HG02884 (cell line): ENCODE data around the gene EFCAB6.

Experiments used
- ATAC-seq: cut with Tn5 transposase; IDR thresholded peaks from one replicate; pipeline ENCODE4 v1.9.1; 2021; ENCODE audit warnings: mild to moderate bottlenecking, moderate library complexity; ENCODE audit not compliant: unreplicated experiment

EFCAB6 gene

DNA sequence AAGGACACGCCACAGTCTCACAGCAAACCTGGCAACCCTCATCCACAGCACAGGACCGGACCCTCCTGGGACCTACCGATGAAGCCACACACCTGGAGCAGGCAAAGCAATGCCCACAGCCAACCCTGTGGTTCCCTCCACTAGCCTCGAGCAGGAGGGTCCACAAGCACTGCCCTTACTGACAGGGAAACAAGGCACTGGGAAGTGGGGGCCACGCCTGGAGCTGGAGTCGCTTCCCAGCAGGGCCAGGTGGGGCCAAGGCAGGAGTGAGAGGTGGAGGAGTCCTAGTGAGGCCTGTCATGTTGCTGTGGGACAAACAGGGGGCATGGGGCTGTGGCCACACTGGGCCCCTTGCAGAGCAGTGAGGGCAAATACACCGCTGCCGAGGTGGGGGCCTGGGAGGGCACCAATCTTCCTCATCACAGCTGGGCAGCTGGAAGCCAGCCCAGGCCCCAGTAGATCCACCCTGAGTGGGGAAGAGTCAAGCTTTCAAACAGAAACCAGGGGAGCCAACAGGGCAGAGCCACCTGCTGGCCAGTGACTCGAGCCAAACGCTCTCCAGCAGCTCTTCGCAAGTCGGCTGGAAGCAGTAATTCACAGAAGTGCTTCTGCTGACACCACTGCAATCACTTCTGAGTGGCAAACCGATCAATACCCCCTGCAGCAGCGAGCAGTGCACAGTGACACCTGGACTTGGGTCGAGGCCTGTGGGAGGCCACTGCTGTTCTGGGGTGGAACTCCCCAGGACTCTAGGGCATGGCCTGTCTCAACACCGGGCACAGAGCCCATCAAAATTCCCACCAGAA lies 36.5 kb upstream of the EFCAB6 start:
- ATAC-seq, result no peak

DNA sequence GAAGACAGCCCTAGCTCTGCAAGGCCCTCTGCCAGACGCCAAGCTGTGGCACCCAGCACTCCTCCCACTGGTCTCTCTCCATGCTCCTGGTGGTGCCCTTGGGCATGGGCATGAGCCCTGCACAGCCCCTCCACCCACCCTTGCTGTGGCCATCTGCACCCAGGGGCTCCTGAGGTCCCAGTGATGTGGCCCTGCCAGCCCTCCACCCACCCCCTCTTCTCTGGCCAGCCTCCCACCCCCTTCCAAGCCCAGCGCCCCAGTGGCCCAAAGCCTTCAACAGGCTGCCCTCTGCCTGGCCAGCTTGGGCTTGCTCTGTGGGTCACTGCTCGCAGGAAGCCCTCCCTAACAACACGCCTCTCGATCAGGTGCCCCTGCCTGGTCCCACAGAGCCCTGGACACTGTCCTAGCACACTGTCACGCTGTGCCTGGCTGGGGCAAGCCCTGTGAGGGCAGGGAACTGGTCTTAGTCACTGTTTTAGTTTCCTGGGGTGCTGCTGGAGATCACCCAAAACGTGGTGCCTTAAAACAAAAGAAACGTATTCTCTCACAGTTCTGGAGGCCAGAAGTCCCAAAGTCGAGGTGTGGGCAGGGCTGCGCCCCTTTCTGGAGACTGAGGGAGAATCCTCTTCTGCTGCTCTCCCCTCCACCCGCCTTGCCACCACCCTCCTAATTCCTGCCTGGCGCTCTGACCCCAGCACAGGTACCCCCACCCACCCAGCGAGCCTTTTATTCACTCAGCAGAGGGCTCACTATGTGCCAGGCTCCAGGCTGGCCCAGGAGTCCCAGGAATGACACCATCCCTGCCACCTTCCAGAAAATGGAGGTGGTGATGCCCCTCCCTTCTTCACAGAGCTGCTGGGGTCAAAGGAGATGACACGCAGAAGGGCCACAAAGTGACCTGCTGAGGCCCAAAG lies 35.5 kb upstream of the EFCAB6 start:
- no peak for ATAC-seq

DNA sequence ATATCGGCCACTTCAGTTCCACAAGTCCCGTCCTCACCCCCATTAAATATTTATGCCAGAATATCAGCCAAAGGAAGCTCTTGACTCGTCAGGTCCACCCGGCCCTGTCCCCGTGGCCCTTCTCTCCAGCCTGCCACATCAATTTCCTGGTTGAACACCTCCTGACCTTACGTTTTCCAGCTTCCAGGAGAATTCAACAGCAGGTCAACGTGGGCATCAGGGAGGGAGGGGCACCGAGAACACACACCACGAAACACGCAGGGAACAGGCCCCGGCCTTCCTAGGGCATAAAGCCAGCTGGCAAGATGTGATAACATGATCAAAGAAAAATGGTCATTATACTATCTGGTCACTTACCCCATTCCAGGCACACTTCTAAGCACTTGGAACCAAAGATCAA lies 34.9 kb upstream of the EFCAB6 start:
- ATAC-seq, result no peak

DNA sequence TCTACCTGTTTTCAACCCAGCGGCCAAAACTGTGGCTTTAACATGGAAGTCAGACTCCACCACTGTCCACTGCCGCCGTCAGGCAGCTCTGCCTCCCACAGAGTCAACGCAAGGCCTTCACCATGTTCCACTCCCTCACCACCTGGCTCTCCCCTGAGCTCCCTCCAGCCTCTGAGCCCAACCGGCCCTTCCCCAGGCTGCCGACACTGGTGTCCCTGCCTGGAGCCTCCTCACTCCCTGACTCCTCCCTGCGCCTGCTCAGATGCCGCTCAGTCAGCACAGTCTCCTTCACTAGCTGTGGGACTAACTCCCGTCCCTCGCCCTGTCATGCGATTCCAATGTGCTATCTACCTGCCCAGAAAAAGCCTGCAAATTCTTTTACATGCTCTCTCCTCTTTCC lies 33.9 kb upstream of the EFCAB6 start:
- ATAC-seq, result no peak

DNA sequence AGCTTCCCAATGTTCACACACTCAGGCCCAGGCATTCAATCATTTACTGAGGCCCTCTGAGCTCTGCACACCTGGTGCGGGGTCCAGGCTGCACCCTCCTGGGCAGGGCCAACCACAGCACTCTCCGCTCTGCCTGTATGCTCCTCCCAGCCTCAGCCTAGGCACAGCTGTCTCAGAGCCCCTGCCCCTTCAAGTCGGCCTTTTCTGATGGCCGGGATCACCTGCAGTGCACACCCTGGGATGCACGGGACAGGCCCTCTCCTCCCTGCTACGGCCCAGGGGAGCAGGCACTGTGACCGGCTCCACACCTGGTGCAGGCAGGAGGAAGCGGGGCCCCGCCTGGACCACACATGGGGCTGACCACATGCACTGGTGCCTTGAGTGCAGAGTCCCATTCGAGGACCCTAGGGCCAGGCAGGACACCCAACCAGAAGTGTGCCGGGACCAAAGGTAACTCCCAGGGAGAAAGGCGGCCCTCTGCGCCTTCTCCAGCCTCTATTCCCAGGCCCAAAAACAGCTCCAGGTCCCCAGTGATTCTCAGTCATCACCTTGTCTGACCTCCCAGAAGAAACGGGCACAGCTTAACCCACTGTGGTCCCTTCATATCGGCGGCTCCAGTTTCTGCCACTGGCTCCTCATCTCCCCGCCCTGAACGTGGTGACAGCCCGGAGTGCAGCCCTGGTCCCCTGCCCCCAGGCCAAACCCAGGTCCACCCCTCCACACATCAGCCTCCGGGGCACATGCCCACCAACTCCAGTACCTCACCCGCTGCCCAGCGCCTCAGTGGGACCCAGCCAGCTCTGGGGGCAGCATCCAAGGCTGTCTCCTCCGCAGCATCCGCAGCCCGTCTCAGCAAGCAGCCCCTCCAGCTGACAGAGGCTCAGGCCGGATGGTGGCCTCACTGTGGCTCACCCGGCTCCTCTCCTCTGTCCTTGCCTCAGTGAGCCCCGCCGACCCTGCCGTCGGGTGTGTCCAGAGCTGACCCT lies 32.7 kb upstream of the EFCAB6 start:
- ATAC-seq, result no peak

DNA sequence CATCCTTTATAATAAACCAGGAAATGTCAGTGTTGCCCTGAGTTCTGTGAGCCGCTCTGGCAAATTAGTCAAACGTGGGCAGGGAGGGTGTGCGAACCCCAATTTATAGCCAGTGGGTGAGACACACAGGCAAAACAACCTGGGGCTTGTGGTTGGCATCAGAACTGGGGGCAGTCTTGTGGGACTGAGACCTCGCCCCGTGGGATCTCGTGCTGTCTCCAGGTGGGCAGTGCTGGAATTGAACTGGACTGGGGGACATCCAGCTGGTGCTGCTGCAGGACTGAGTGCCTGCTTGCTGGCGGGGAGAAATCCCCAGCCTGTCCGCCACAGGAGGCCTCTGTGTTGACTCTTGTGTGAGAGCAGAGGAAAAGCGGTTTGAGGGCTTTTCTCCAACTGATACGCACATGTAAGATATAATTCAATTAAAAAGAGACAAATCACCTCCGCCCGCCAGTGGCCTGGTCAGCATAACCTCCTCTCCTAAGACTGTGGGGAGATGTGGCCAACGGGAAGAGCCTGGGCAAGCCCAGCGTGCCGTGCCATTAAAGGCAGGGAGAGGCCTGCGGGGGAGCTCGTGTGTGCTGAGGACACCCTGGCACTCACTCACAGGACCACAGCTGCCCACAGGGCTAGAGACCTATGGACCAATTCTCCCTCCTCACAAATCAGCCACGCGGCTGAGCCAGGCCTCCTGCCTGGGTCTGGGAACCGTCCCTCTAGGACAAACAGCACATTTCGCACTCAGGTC lies 31.9 kb upstream of the EFCAB6 start:
- no peak for ATAC-seq

DNA sequence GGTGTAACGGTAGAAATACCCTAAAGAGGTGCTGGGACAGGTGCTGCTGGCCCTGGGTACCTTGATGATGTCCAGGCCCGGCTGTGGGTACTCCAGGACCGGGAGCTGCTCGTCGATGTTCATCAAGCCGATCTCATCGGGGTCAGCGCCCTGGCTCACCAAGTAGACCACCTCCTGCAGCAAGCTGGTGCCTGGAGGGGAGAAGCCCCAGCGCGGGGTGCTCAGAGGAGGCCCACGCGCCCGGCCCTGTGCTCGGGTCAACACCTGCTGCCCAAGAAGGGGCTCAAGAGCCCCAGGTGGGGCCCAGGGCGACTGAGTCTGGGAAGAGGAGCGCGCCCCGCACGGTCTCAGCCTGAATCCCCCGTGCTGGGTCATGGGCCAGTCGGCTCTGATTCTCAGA lies 29.6 kb upstream of the EFCAB6 start:
- no peak for ATAC-seq

DNA sequence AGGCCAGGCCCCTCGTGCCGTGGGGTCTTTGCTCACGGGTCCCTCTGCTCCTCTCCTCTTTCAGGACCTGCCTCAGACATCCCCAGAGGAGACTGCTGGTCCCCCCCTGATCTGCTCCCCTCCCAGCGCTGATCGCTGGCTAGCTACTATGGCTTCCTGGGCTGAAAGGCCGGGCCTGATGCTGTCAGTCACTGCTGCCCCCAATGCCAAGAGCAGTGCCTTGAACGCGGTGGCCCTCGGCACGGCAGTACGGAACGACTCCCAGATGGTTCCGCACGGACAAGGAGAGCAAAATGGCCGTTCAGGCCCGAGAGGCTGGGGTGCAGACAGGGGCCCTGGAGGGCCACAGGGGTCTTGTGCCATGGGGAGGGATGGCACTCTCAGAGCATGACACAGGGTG lies 28.7 kb upstream of the EFCAB6 start:
- no peak for ATAC-seq

DNA sequence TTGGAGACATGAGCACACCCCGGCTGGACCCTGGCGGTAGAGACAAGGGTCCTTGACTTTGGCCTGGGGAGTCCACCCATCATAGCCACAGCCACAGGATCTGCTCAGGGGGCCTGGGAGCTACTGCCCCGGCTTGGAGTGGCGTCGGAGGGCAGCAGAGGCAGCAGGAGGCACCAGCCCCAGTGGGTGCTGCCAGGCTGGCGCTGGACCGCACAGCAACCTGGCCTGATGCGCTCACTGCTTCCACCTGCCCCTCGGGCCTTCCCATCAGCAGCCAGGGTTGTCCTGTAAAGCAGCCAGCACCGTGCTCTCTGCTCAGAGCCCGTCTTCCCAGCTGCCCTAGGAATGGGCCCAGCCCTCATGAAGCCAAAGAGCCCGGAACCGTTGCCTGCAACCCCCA lies 28.3 kb upstream of the EFCAB6 start:
- no peak for ATAC-seq

DNA sequence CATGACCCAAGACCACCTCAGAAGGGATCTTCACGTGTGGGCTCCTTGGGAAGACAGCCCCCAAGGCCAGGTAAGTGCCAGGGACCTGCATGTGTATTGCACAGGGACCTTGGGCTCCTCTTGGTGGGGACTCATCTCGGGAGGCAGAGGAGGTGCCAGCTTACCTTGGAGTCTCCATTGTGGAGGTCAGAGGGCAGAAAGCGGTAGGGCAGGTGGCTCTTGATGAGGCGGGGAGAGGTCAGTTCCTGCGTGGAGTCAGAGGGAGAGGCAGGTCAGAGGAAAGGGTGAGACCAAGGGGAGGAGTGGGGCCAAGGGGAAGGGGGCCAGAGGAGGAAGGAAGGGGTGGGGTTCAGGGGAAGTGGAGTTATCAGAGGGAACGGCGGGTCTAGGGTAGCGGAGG lies 27.7 kb upstream of the EFCAB6 start:
- ATAC-seq, result no peak

DNA sequence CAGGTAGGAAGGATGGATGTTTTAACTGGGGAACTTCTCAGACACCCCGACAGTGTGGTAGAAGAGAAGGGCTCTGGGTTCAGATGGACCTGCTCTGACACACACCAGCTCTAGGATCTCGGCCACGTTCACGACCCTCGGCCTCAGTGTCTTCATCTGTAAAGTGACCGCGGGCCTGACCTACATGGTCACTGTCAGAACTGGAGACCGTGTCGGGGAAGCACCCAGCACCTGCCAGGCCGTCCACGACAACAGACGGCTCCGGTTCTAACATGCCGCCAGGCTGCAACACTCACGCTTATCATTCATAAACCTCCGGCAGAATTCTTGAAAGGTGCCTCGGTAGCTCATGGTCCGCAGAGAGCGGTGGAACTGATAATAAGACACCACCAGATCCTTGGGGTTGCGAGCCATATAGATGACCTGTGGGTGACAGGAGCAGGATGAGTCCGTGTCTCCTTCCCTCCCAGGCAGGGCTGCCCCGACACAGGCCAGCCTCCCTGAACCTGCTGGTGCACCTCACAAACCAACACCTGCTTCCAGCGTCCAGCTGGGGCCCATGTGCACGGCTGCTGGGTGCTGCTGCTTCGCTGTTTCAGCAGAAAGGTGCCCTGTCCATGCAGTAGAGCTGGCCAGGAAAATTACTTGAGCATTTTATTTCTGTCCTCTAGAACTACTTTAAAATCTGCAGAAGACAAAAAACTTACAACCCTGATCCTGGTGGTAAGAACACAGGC lies 26.6 kb upstream of the EFCAB6 start:
- ATAC-seq, result no peak

DNA sequence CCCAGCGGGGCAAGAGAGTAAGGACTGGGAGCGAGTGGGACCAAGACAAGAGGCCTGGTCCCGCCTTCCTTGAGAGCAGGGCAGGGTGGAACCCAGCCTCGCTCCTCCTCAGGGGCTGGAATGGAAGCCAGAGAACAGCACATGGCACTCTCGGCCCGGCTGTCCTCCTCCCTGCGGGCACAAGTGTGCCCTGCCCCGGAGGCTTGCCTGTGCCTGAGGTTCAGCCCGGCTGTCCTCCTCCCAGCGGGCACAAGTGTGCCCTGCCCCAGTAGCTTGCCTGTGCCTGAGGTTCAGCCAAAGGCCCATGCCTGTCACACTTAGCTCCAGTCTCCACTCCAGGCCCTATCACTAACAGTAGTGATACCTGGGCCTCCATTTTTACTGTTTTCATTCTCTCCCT lies 26.1 kb upstream of the EFCAB6 start:
- ATAC-seq, result no peak

DNA sequence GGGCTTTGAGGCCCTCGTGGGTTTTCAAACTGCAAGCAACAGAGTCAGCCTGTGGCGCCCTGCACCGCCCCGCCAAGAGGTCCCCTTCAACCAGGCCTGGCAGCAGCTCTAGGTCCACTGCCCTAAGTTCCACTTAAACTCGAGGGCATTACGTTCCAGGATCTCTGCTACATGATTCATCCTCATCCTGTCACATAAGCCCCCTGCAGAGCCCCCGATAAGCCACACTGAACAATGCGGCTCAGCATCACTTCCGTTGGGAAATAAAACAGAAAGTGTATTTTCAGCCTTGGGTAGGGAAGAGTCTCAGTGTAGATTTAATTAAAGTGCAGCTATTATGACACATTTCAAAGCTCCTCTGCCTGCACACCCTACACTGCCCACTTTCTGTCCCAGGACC lies 25.6 kb upstream of the EFCAB6 start:
- ATAC-seq, result no peak

DNA sequence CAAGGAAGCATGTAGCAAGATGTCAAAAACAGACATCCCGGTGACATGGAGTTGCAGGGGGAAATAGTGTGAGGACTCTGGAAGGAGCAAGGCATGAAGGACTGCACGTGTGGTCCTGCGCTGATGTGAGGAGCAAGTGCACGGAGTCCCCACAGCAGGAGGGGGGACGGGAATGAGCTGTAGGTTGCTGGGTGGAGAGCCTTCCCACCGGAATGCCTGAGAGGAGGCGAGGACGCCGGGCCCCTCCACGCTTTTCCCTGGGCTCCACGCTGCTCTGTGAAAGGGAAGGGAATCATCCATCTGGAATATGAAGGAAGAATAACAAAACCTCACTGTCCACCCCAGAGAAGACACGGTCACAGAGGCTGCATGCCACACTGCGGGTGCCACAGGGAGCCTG lies 23.6 kb upstream of the EFCAB6 start:
- no peak for ATAC-seq

DNA sequence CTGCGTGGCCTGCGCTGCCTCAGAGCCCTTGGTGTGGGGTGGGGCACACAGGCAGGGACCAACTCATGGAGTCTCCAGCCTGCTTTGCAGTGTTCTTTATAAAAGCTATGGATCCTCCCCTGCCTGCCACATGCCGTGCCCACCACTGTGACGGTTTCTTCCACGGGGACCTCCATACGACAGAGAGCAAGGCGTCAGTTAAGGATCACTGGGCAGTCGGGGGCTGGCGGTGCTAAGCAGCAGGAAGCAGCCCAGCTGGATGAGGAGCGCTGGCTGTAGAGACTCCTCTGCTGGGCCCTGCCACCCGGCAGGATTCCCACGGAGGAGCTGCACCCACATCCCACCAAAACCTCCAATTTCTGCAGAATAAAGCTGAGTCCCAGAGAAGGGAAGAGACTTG lies 23.1 kb upstream of the EFCAB6 start:
- ATAC-seq, result no peak

DNA sequence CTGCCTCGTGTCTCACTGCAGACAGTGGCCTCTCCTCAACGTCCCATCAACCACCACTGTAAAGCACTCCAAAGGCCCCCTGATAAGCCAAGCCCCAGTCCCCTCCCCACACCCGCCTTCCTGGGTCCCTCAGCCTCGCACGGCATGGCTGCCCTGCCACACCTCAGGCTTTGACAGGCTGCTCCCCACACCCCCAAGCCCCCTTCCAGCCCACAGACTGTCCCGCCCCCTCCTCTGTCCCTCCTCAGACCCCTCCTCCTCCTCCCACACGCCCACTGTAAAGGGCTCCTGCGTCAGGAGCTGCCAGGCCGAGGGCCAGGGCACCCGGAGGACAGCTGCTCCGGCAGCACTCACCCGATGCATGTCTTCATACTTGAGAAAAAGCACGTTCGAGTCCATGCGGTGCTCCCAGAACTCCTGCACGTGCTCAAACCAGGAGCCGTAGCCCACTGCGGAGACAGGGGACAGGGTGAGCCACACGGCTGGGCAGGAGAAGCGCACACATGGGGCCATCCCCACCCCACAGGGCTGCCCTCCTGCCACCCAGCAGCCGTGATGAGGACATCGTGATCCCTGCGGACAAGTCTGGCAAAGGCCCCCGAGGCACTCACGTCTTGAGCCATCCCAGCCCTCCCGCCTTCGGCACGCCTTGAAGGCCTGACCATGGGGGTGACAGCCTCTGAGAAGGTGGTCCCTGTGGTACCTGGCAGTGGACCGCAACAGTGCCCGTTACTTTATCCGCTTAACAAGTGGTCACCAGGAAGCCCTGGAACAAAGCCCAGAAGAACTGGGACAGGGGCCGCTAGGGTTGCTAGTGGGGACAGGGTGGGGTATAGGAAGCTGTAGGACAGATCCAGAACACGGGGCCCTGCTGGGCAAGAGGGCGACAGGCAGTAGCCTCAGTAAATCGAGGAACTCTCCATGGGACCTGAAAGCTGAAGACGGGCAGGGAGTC lies 21.5 kb upstream of the EFCAB6 start:
- ATAC-seq, result no peak

DNA sequence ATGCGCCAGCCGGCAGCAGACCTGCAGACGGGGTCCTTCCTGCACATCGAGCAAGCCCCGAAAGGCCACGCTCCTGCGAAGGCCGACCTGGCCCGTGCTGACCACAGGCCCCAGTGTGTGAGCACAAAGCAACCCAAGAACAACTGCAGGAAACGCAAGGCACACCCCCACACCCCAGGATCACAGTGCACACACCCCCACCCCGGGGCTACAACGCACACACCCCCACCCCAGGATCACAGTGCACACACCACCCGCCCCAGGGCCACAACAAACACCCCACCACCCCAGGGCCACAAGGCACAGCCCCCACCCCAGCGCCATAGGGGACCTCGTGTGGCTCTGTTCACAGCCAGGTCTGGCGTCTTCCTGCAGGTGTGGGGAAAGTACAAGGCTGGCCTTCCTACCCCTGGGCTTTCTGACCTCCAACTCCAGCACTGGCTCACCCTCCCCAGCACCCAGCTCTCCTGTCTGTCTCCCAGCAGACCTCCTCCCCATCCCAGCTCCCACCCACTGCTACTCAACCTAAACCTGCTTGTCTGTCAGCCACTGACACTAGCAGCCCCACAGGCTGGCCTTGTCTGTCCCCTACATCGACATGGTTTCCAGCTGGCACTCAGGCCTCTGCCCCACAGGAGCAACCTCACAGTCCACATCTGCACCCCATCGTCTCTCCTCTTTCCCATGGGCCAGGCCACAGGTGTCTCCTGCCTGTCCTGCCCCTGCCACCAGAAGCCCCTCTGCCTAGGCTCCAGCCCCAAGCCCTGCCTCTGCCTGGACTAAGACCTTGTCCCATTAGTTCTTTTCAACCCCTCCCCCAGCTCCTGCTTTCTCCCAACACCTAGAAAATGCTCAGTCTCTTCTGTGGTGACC lies 20.5 kb upstream of the EFCAB6 start:
- ATAC-seq, result no peak
